Subcutaneous adipose tissue (tissue), 4 donors: ENCODE measurements around the gene OR51A2. TPM values are rescaled to one million over a fixed set of nuclear protein-coding genes. Genes with fewer than 3 reads are reported as not detected.
"Not testable (repeated sequence)": the region's sequence is repeated elsewhere in the genome, so short reads cannot be mapped to it uniquely, and the experiment has no call there.

Experiments used
- total RNA-seq, 4 donors: library from RNA; depleted of rRNA; stranded (reverse); fragments of >200 nt; gene quantifications; one replicate each; pipeline ENCODE4 v1.1.0, GENCODE V29; 2016
- TF ChIP-seq, protein P1 (sequence below): fragments of 450-650 bp; IDR thresholded peaks from one replicate; pipeline ENCODE4 v1.5.1; 2016; ENCODE audit warnings: low read depth, mild to moderate bottlenecking, control low read depth, antibody characterized with exemption, moderate library complexity

The OR51A2 gene, protein sequence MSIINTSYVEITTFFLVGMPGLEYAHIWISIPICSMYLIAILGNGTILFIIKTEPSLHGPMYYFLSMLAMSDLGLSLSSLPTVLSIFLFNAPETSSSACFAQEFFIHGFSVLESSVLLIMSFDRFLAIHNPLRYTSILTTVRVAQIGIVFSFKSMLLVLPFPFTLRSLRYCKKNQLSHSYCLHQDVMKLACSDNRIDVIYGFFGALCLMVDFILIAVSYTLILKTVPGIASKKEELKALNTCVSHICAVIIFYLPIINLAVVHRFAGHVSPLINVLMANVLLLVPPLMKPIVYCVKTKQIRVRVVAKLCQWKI
- total RNA-seq: not detected

DNA sequence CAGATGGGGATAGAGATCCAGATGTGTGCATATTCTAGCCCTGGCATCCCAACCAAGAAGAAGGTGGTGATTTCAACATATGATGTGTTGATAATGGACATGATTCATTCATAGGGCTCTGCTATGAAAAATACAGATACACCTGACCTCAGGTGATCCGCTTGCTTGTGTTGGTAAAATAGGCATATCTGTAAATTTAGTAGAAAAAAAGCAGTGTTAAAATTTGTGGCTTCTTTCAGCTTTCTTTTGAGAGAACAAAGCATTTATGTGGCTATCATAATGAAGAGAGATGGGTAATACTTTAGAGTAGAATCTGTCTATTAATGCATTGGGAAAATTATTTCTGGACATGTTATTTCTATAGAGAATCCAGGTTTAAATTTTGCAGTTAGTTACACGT lies at the start of gene OR51A2:
Gene OR51A2 (minus strand): TSS at position 101 of the 400 bp plus-strand sequence. CDS start 0 bp downstream, at position 101.
- TF ChIP-seq, protein P1, sequence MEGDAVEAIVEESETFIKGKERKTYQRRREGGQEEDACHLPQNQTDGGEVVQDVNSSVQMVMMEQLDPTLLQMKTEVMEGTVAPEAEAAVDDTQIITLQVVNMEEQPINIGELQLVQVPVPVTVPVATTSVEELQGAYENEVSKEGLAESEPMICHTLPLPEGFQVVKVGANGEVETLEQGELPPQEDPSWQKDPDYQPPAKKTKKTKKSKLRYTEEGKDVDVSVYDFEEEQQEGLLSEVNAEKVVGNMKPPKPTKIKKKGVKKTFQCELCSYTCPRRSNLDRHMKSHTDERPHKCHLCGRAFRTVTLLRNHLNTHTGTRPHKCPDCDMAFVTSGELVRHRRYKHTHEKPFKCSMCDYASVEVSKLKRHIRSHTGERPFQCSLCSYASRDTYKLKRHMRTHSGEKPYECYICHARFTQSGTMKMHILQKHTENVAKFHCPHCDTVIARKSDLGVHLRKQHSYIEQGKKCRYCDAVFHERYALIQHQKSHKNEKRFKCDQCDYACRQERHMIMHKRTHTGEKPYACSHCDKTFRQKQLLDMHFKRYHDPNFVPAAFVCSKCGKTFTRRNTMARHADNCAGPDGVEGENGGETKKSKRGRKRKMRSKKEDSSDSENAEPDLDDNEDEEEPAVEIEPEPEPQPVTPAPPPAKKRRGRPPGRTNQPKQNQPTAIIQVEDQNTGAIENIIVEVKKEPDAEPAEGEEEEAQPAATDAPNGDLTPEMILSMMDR: not testable (repeated sequence)

- TF ChIP-seq, protein P1: no peak
Measured at GRCh38 chr11:5004424-5005274, 49.1 kb upstream of the OR51A2 start.

DNA sequence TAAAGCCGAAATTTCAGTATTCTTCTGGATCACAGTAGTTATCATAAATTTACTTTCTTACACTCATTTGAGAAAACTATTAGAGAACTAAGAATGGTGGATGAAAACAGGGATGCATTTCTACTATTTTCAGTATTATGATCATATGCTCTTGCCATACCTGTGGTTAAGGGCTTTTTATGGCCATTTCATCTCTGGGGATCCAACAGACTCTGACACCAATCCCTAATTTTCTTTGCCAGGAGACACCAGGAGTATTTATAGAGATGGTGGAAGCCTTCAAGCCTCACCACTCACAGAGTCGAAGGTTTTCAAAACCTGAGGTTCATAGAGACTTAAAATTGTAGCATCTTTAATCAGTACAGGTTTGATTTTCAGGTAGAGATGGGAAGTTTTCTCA lies 39.0 kb upstream of the OR51A2 start, which contains the start of gene OR51L1:
Gene OR51L1 (plus strand): TSS at position 301 of the 400 bp plus-strand sequence. CDS start 4,132 bp downstream, outside the sequence.
- TF ChIP-seq, protein P1: no peak

- TF ChIP-seq, protein P1: no peak
Measured at GRCh38 chr11:4991060-4991459, 35.5 kb upstream of the OR51A2 start.

GRCh38 chr11:4983841-4984240 lies 28.3 kb upstream of the OR51A2 start:
- TF ChIP-seq, protein P1: no peak

GRCh38 chr11:4982678-4983077 lies 27.2 kb upstream of the OR51A2 start:
- TF ChIP-seq, protein P1: no peak

DNA sequence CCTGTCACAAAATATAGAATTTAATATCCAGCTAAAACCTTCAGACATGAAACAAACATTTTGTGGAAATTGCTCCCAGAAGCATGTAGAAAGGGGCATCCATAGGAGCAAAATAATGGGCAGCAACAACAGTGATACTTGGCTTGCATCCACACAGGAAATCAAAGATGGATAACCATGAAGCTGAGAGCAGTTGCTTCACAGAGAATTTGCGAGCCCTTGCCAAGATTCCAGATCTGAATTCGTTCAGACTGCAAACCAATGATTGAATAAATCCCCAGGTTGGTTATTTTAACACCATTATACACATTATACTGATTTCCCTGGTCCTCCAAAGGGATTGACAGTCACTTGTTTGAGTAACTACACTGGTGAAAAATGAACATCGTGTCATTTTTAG lies 23.5 kb upstream of the OR51A2 start:
- TF ChIP-seq, protein P1: no peak
